IMR-90 (cell line): Measurements from ENCODE around the gene SGK1.

ENCODE experiments used
- CTCF ChIP-seq: conservative IDR thresholded peaks from 2 replicates; pipeline ENCODE4 v1.5.1; 2012; ENCODE audit warnings: mild to moderate bottlenecking, low read depth, low read length, improper control_type of control experiment
- MAFK ChIP-seq: IDR thresholded peaks from 2 replicates; pipeline ENCODE4 v1.6.1; 2012; ENCODE audit warnings: low read depth, low read length, improper control_type of control experiment
- USF2 ChIP-seq: fragments of 150-350 bp; IDR thresholded peaks from 2 replicates; pipeline ENCODE4 v1.6.1; 2017; ENCODE audit warnings: mild to moderate bottlenecking, antibody characterized with exemption, low read length, low read depth

GRCh38 chr6:134165561-134166201 lies 152.2 kb downstream of the SGK1 start:
- TF ChIP-seq CTCF (no peak), USF2 (no peak), MAFK (no peak)
